Tibial nerve (tissue), 3 donors: ENCODE measurements around the gene EIF5A.

Experiments used
- CTCF ChIP-seq, 5 experiments: fragments of 200-600 bp in 3 of 5; fragments of 450-650 bp in 2 of 5; sonication (generic) in 3 of 5; IDR thresholded peaks; one replicate each; pipeline ENCODE4 v1.5.1; 2016 to 2019; ENCODE audit warnings: antibody characterized with exemption in 5 of 5, mild to moderate bottlenecking in 3 of 5, moderate library complexity in 2 of 5
- POLR2A ChIP-seq, 2 donors: fragments of 450-650 bp; IDR thresholded peaks; one replicate each; pipeline ENCODE4 v1.6.1; 2017; ENCODE audit warnings: antibody characterized with exemption in 2 of 2, mild to moderate bottlenecking in 2 of 2, moderate library complexity in 2 of 2

GRCh38 chr17:7307686-7308624 is 527 bp downstream of the EIF5A start:
- peak in 1 of 5 experiments; percentile 14 for TF ChIP-seq CTCF (IDR thresholded peaks at IDR 0.05)
- peak in 1 of 2 donors; percentile 66 for TF ChIP-seq POLR2A (IDR thresholded peaks at IDR 0.05)
